ENCODE results near the gene CBARP. TPM values are rescaled to one million over a fixed set of nuclear protein-coding genes. Genes with fewer than 3 reads are reported as not detected.
A peak's percentile ranks its signal among the peaks of the same experiment; 100 is the strongest.

Gene CBARP
- total RNA-seq, 1 donor from 2014 or later, result 1.2 TPM

DNA sequence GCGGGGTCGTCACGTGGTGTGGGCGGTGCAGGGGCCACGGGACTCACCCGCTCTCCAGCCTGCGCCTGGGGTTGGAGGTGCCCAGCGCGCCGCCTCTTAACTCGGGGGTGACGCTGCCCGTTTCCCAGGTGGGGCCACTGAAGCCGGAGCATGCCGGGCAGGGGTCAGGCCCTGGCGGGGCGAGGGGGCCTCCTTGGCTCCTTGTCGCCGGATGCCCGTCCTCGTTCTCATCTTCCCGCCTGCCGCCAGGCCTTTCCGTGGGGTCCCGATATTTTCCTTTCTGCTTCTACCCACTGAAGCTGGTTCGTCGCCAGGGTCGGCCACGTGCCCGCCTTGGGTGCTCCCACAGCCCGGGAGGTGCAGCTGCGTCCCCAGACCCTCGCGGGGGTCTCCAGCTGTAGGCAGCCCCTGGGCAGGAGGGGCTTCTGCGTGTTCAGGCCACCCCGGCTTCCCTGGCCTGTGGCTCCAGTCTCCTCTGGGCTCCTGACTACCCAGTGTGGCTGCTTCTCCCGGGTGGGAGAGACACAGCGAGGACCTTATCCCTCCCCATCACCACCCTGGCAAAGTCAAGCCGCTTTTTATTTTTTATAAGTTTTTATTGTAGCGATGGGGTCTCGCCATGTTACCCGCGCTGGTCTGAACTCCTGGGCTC lies 38.3 kb upstream of the CBARP start:
- Histone ChIP-seq H3K27me3 (no peaks in the 10 kb centered on the region), H3K4me3 (peak overlapping the region; percentile 61), H4K20me1 (ENCODE audit: low read depth) (peaks cover 54% of the 10 kb centered on the region), H3K9ac (peak overlapping the region; percentile 16), H3K4me2 (peak overlapping the region; percentile 85), H3F3A (ENCODE audit: low read depth) (peaks cover 72% of the 10 kb centered on the region), H2AFZ (replicated peaks) (no peak overlapping the region), H3K27ac (no peak overlapping the region), H3K79me2 (ENCODE audit: low read depth) (peaks cover 42% of the 10 kb centered on the region), H3K36me3 (peaks cover 5% of the 10 kb centered on the region), H3K9me3 (ENCODE audit: low read depth) (no peaks in the 10 kb centered on the region), H3K4me1 (peaks cover 27% of the 10 kb centered on the region)
- peak overlapping the region; percentile 88 for H3K4me3 Mint-ChIP-seq
- no peaks in the 10 kb centered on the region for H3K9me3 Mint-ChIP-seq
- no peak overlapping the region for H3K27ac Mint-ChIP-seq
- H3K36me3 Mint-ChIP-seq, result peaks cover 25% of the 10 kb centered on the region
- H3K27me3 Mint-ChIP-seq (ENCODE audit: insufficient read depth, low read depth), result peaks cover 16% of the 10 kb centered on the region
- H3K4me1 Mint-ChIP-seq, result peaks cover 42% of the 10 kb centered on the region
- no peak for DNase-seq (ENCODE audit: low spot score)
- TF ChIP-seq EZH2 (IDR thresholded peaks at IDR 0.05) (no peak), EZH2phosphoT487 (IDR thresholded peaks at IDR 0.05) (no peak), CTCF (IDR thresholded peaks at IDR 0.05) (no peak)

DNA sequence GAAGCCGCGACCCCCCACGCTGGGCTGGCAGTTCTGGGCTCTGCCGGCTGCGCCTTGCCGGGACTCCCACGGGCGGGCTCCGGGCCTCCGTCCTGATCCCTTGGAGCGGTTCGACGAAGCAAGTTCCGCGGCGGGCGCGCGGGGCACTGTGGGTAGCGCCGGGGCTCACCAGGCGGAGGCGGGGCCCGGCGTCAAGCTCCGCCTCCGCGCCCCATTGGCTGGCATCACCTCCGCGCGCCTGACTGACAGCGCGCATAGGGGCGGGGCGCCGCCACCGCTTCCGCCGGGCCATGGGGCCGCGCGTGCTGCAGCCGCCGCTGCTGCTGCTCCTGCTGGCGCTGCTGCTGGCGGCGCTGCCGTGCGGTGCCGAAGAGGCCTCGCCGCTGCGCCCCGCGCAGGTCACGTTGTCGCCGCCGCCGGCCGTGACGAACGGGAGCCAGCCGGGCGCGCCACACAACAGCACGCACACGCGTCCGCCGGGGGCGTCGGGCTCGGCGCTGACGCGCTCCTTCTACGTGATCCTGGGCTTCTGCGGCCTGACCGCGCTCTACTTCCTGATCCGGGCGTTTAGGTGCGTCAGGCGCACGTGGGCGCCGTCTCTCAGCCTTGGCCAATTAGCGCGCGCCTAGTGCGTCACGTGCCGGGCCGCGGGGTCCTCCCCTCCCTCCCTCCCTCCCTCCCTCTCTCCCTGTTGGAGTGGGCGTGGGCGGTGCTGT lies 37.6 kb upstream of the CBARP start, which contains the start of gene FAM174C:
FAM174C (plus strand) TSS at position 271 of the 716 bp plus-strand sequence; CDS start at position 291, 20 bp downstream.
- H3K36me3 Mint-ChIP-seq, result peaks cover 28% of the 10 kb centered on the region
- TF ChIP-seq EZH2 (IDR thresholded peaks at IDR 0.05), result no peak
- no peak for TF ChIP-seq EZH2phosphoT487 (IDR thresholded peaks at IDR 0.05)
- TF ChIP-seq CTCF (IDR thresholded peaks at IDR 0.05), result no peak
- Histone ChIP-seq H3K9me3 (ENCODE audit: low read depth) (no peaks in the 10 kb centered on the region), H3K9ac (peak within 1 kb of the TSS; percentile 16), H3K79me2 (ENCODE audit: low read depth) (peaks cover 49% of the 10 kb centered on the region), H3K27me3 (no peaks in the 10 kb centered on the region), H3K4me3 (peak within 1 kb of the TSS; percentile 61), H2AFZ (replicated peaks) (no peak within 1 kb of the TSS), H3K4me1 (peaks cover 34% of the 10 kb centered on the region), H3F3A (ENCODE audit: low read depth) (peaks cover 77% of the 10 kb centered on the region), H3K36me3 (peaks cover 5% of the 10 kb centered on the region), H3K4me2 (peak within 1 kb of the TSS; percentile 85), H3K27ac (peak within 1 kb of the TSS; percentile 98), H4K20me1 (ENCODE audit: low read depth) (peaks cover 61% of the 10 kb centered on the region)
- H3K4me3 Mint-ChIP-seq, result peak within 1 kb of the TSS; percentile 88
- peak; percentile 98 for DNase-seq (ENCODE audit: low spot score)
- peaks cover 22% of the 10 kb centered on the region for H3K27me3 Mint-ChIP-seq (ENCODE audit: insufficient read depth, low read depth)
- no peaks in the 10 kb centered on the region for H3K9me3 Mint-ChIP-seq
- peak within 1 kb of the TSS; percentile 91 for H3K27ac Mint-ChIP-seq
- peaks cover 47% of the 10 kb centered on the region for H3K4me1 Mint-ChIP-seq

GRCh38 chr19:1274852-1275259 lies 37.1 kb upstream of the CBARP start:
- peaks cover 25% of the 10 kb centered on the region for H3K27me3 Mint-ChIP-seq (ENCODE audit: insufficient read depth, low read depth)
- H4K20me1 ChIP-seq (ENCODE audit: low read depth), result peaks cover 66% of the 10 kb centered on the region
- peaks cover 77% of the 10 kb centered on the region for H3F3A ChIP-seq (ENCODE audit: low read depth)
- H3K4me1 Mint-ChIP-seq, result peaks cover 47% of the 10 kb centered on the region
- peak overlapping the region; percentile 98 for H3K27ac ChIP-seq
- H3K9ac ChIP-seq, result no peak overlapping the region
- peaks cover 40% of the 10 kb centered on the region for H3K4me1 ChIP-seq
- TF ChIP-seq EZH2 (IDR thresholded peaks at IDR 0.05) (no peak), CTCF (IDR thresholded peaks at IDR 0.05) (no peak), EZH2phosphoT487 (IDR thresholded peaks at IDR 0.05) (no peak)
- no peaks in the 10 kb centered on the region for H3K9me3 ChIP-seq (ENCODE audit: low read depth)
- H3K4me2 ChIP-seq, result peak overlapping the region; percentile 85
- H3K4me3 Mint-ChIP-seq, result peak overlapping the region; percentile 80
- H3K9me3 Mint-ChIP-seq, result no peaks in the 10 kb centered on the region
- H3K27ac Mint-ChIP-seq, result no peak overlapping the region
- peaks cover 55% of the 10 kb centered on the region for H3K79me2 ChIP-seq (ENCODE audit: low read depth)
- peak; percentile 67 for DNase-seq (ENCODE audit: low spot score)
- peaks cover 5% of the 10 kb centered on the region for H3K36me3 ChIP-seq
- no peak overlapping the region for H2AFZ ChIP-seq (replicated peaks)
- H3K36me3 Mint-ChIP-seq, result peaks cover 30% of the 10 kb centered on the region
- H3K27me3 ChIP-seq, result no peaks in the 10 kb centered on the region
- H3K4me3 ChIP-seq, result peak overlapping the region; percentile 61
